GM12874 (cell line): Measurements from ENCODE around the gene TMOD3.

Experiments used
- CTCF ChIP-seq: IDR thresholded peaks from 2 replicates; pipeline ENCODE4 v1.5.1; 2011; ENCODE audit warnings: low read depth, mild to moderate bottlenecking, control low read depth, low read length, moderate library complexity; ENCODE audit not compliant: insufficient read depth

Gene TMOD3

GRCh38 chr15:51884041-51884440, 54.6 kb downstream of the TMOD3 start:
- TF ChIP-seq CTCF = no peak

GRCh38 chr15:51884517-51885236, 55.2 kb downstream of the TMOD3 start:
- TF ChIP-seq CTCF = no peak

- no peak for TF ChIP-seq CTCF
Observed at GRCh38 chr15:51887887-51888592, 58.6 kb downstream of the TMOD3 start.

GRCh38 chr15:51888593-51889195, 59.2 kb downstream of the TMOD3 start:
- peak; percentile 46; the same call in 1 of the 2 replicates for TF ChIP-seq CTCF

- TF ChIP-seq CTCF = no peak
Observed at GRCh38 chr15:51889486-51889885, 60.0 kb downstream of the TMOD3 start.

GRCh38 chr15:51904421-51904820, 75.0 kb downstream of the TMOD3 start:
- no peak for TF ChIP-seq CTCF

GRCh38 chr15:51904931-51905330, 75.5 kb downstream of the TMOD3 start:
- TF ChIP-seq CTCF = no peak
